Endothelial cell of umbilical vein (primary cell): ENCODE measurements around the gene PRSS21. TPM values are rescaled to one million over a fixed set of nuclear protein-coding genes. Genes with fewer than 3 reads are reported as not detected.

Experiments
- BruUV-seq: library from RNA; stranded (reverse); fragments of 400-500 nt; replicated peaks from 2 replicates; lab custom pipeline; 2021; lab: Mats Ljungman, UMichigan
- CTCF ChIA-PET: fragments of 300-600, 350-600 bp; sonication (Branson Sonifier 250); formaldehyde crosslinking; loops from one replicate; lab custom pipeline; 2021; ENCODE audit warnings: antibody characterized with exemption, inconsistent platforms; lab: Charles Lee
- POLR2A ChIA-PET: fragments of 300-600, 350-600 bp; sonication (Branson Sonifier 250); formaldehyde crosslinking; loops from one replicate; lab custom pipeline; 2021; ENCODE audit warnings: antibody characterized with exemption, inconsistent platforms; lab: Charles Lee
- DNase-seq: peaks from one replicate; pipeline ENCODE4 v3.0.0-alpha.2; 2011; ENCODE audit warnings: low read depth, low spot score
- FAIRE-seq: peaks from 2 replicates; lab custom pipeline; 2011; peaks lifted over from hg19 to GRCh38; lab: Jason Lieb, UNC
- H2AFZ ChIP-seq: 2 replicates; pipeline ENCODE4 v1.6.0; 2012; ENCODE audit warnings: low read depth, low read length, control low read depth, inconsistent platforms
- H3K27ac ChIP-seq: 2 replicates; pipeline ENCODE4 v1.5.1; 2011; ENCODE audit warnings: low read depth, mild to moderate bottlenecking, control low read depth, low read length, moderate library complexity; ENCODE audit not compliant: insufficient read depth
- H3K27me3 ChIP-seq, 2 experiments: 2 replicates each; pipeline versions ENCODE4 v1.6.0 to v1.6.1; 2011; ENCODE audit warnings: low read length in 2 of 2, mixed read lengths in 1 of 2; ENCODE audit not compliant: control insufficient read depth in 2 of 2, insufficient read depth in 2 of 2
- H3K36me3 ChIP-seq, 2 experiments: 2 replicates in 1 of 2; 3 replicates in 1 of 2; pipeline ENCODE4 v1.5.1; 2011; ENCODE audit warnings: low read length in 2 of 2, mild to moderate bottlenecking in 1 of 2, moderate library complexity in 1 of 2; ENCODE audit not compliant: control insufficient read depth in 2 of 2, insufficient read depth in 2 of 2; ENCODE audit errors: extremely low read depth in 1 of 2
- H3K4me1 ChIP-seq: 3 replicates; pipeline ENCODE4 v1.5.1; 2011; ENCODE audit warnings: mild to moderate bottlenecking, low read length; ENCODE audit not compliant: control insufficient read depth, insufficient read depth; ENCODE audit errors: extremely low read depth
- H3K4me2 ChIP-seq: 2 replicates; pipeline ENCODE4 v1.6.1; 2011; ENCODE audit warnings: low read length, control low read depth, mixed read lengths; ENCODE audit not compliant: insufficient read depth
- H3K4me3 ChIP-seq, 3 experiments: fragments of 200-600 bp in 1 of 3; sonication (generic), shearing (Covaris generic) in 1 of 3; replicated peaks in 1 of 3; 2 replicates each; pipeline ENCODE4 v1.5.1; 2011 to 2016; ENCODE audit warnings: control low read depth in 3 of 3, low read length in 3 of 3, mild to moderate bottlenecking in 2 of 3, inconsistent platforms in 1 of 3, low read depth in 1 of 3, moderate library complexity in 1 of 3; ENCODE audit not compliant: insufficient read depth in 1 of 3
- H3K79me2 ChIP-seq: 2 replicates; pipeline ENCODE4 v1.6.0; 2012; ENCODE audit warnings: low read length, inconsistent platforms; ENCODE audit not compliant: control insufficient read depth, insufficient read depth
- H3K9ac ChIP-seq: replicated peaks from 2 replicates; pipeline ENCODE3; 2011; ENCODE audit warnings: low read length, control low read depth; ENCODE audit not compliant: insufficient read depth; ENCODE audit errors: extremely low read depth
- H3K9me1 ChIP-seq: replicated peaks from 3 replicates; pipeline ENCODE4 v1.6.0; 2011; ENCODE audit warnings: mild to moderate bottlenecking, low read length; ENCODE audit not compliant: control insufficient read depth, insufficient read depth; ENCODE audit errors: extremely low read depth
- H3K9me3 ChIP-seq: replicated peaks from 2 replicates; pipeline ENCODE4 v1.5.1; 2012; ENCODE audit warnings: low read length, inconsistent platforms; ENCODE audit not compliant: control insufficient read depth, insufficient read depth
- H4K20me1 ChIP-seq: replicated peaks from 2 replicates; pipeline ENCODE3; 2011; ENCODE audit warnings: mild to moderate bottlenecking, low read length; ENCODE audit not compliant: control insufficient read depth, insufficient read depth; ENCODE audit errors: extremely low read depth
- EZH2 ChIP-seq: IDR thresholded peaks from 2 replicates; pipeline ENCODE4 v1.6.1; 2012; ENCODE audit warnings: borderline replicate concordance, low read depth, mild to moderate bottlenecking, moderate library complexity, low read length, inconsistent platforms; ENCODE audit not compliant: severe bottlenecking
- FOS ChIP-seq: IDR thresholded peaks from 2 replicates; pipeline ENCODE4 v1.6.1; 2011; ENCODE audit warnings: mild to moderate bottlenecking, low read length, moderate library complexity, borderline replicate concordance; ENCODE audit not compliant: insufficient read depth
- GATA2 ChIP-seq: IDR thresholded peaks from 2 replicates; pipeline ENCODE4 v1.7.0; 2011; ENCODE audit warnings: low read depth, mild to moderate bottlenecking, moderate library complexity, mixed read lengths, low read length; ENCODE audit not compliant: insufficient read length, insufficient read depth
- JUN ChIP-seq: IDR thresholded peaks from 2 replicates; pipeline ENCODE4 v1.6.1; 2011; ENCODE audit warnings: borderline replicate concordance, low read depth; ENCODE audit not compliant: insufficient read length, insufficient read depth
- MYC ChIP-seq: IDR thresholded peaks from one replicate; pipeline ENCODE4 v1.6.1; 2011; ENCODE audit warnings: mild to moderate bottlenecking, low read depth, low read length
- POLR2A ChIP-seq: IDR thresholded peaks from 2 replicates; pipeline ENCODE4 v1.6.1; 2012; ENCODE audit warnings: low read depth, mild to moderate bottlenecking, control low read depth, low read length
- dilution Hi-C: fragments of 300-500 bp; cut with MboI; formaldehyde crosslinking; loops from one replicate; pipeline ENCODE4 v1.15.0; 2019; ENCODE audit warnings: low sequenced_read_pairs; ENCODE audit not compliant: extremely low pct_ligation_motif_present
- intact Hi-C: fragments of 100-400 bp; cut with micrococcal nuclease; formaldehyde crosslinking; loops from one replicate; pipeline ENCODE4 v1.10.0; 2022
- polyA plus RNA-seq, 4 experiments: library from polyadenylated mRNA; depleted of rRNA in 3 of 4; stranded (reverse) in 3 of 4; unstranded in 1 of 4; fragments of >200 nt; gene quantifications; 2 replicates each; pipeline versions ENCODE4 v1.2.1 to v1.2.3, GENCODE V29; 2011 to 2012; ENCODE audit warnings: missing spikeins in 1 of 4
- total RNA-seq: library from RNA; stranded (reverse); gene quantifications from 2 replicates; pipeline ENCODE4 v1.2.3, GENCODE V29; 2021
- TF ChIP-seq, protein P1 (sequence below), 2 donors: IDR thresholded peaks; 1 replicate in 1 of 2; 2 replicates in 1 of 2; pipeline ENCODE4 v1.5.1; 2011; ENCODE audit warnings: low read length in 2 of 2, mild to moderate bottlenecking in 2 of 2, moderate library complexity in 2 of 2, control low read depth in 1 of 2, inconsistent platforms in 1 of 2, low read depth in 1 of 2; ENCODE audit not compliant: insufficient read depth in 1 of 2; ENCODE audit errors: extremely low read depth in 1 of 2

Gene PRSS21
- total and polyA plus RNA-seq, 2 donors (not counting 3 experiments of a cell fraction or from before 2014, with no cell fraction given) = 0.28 TPM; not detected in 1

DNA sequence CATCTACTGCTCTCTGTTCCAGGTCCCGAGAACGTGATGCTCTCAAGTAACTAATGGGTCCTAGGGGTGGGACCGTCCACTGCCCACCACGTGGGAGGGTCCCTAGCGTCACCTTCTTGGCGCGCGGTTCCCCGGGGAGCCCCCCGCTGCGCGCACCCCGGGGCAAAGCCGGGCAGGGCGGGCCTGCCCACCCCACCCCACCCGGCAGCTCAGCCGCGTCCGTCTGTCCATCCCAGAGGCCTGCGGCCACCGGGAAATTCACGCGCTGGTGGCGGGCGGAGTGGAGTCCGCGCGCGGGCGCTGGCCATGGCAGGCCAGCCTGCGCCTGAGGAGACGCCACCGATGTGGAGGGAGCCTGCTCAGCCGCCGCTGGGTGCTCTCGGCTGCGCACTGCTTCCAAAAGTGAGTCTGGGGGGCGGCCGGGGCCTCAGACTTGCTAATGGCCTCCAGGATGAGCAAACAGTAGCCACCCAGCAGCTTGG lies 18.3 kb upstream of the PRSS21 start:
- H3K79me2 ChIP-seq = no peaks in the 10 kb centered on the region
- H3K9ac ChIP-seq = no peak overlapping the region
- H3K9me3 ChIP-seq = no peaks in the 10 kb centered on the region
- H2AFZ ChIP-seq = no peak overlapping the region
- H3K4me3 ChIP-seq = no peak overlapping the region
- FAIRE-seq = no peak
- ChIA-PET CTCF (interaction anchor here (1.1 to 2.4 kb wide), 2 partner anchors 40 to 128 kb away, joined by 3 to 6 read pairs; no protein-coding TSS in a partner anchor), POLR2A (no interaction called here)
- TF ChIP-seq JUN (no peak), FOS (no peak), MYC (no peak)
- no TSS peak for BruUV-seq
- H3K4me1 ChIP-seq = no peaks in the 10 kb centered on the region
- H3K36me3 ChIP-seq = no peaks in the 10 kb centered on the region
- H3K4me2 ChIP-seq = no peak overlapping the region
- no peaks in the 10 kb centered on the region for H4K20me1 ChIP-seq
- H3K27ac ChIP-seq = no peak overlapping the region
- intact Hi-C loops (no loop called here), dilution Hi-C loops (no loop called here)
- peaks cover 5 to 7% of the 10 kb centered on the region in 2 experiments for H3K27me3 ChIP-seq
- H3K9me1 ChIP-seq = no peaks in the 10 kb centered on the region
- no peak for DNase-seq

DNA sequence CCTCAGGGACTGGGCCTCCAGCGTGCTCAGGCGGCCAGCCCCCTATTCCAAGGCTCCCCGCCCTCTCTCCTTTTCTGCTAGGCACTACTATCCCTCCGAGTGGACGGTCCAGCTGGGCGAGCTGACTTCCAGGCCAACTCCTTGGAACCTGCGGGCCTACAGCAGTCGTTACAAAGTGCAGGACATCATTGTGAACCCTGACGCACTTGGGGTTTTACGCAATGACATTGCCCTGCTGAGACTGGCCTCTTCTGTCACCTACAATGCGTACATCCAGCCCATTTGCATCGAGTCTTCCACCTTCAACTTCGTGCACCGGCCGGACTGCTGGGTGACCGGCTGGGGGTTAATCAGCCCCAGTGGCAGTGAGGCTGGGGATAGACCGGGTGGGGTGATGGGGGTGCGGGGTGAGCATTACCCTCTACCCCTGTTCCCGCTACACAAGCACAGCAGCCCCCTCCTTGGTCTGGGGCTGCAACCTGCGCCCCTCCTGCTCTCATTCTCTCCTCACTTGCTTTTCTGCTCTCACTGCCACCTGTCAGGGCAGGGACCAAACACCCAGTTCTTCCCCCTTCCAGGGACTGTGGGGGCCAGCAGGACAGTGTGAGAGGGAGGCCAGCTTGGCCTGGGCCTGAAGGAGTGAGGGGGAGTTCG lies 17.7 kb upstream of the PRSS21 start:
- no peaks in the 10 kb centered on the region for H3K36me3 ChIP-seq
- no peaks in the 10 kb centered on the region for H3K79me2 ChIP-seq
- no peak overlapping the region for H2AFZ ChIP-seq
- CTCF ChIA-PET = no interaction called here
- no peaks in the 10 kb centered on the region for H4K20me1 ChIP-seq
- TF ChIP-seq EZH2 (no peak), FOS (no peak), JUN (no peak), MYC (no peak), POLR2A (no peak), GATA2 (no peak)
- TF ChIP-seq, protein P1, sequence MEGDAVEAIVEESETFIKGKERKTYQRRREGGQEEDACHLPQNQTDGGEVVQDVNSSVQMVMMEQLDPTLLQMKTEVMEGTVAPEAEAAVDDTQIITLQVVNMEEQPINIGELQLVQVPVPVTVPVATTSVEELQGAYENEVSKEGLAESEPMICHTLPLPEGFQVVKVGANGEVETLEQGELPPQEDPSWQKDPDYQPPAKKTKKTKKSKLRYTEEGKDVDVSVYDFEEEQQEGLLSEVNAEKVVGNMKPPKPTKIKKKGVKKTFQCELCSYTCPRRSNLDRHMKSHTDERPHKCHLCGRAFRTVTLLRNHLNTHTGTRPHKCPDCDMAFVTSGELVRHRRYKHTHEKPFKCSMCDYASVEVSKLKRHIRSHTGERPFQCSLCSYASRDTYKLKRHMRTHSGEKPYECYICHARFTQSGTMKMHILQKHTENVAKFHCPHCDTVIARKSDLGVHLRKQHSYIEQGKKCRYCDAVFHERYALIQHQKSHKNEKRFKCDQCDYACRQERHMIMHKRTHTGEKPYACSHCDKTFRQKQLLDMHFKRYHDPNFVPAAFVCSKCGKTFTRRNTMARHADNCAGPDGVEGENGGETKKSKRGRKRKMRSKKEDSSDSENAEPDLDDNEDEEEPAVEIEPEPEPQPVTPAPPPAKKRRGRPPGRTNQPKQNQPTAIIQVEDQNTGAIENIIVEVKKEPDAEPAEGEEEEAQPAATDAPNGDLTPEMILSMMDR (IDR thresholded peaks at IDR 0.05; ENCODE audit: extremely low read depth in 1 of 2, insufficient read depth in 1 of 2, low read depth in 1 of 2, low read length in 2 of 2) = no peak
- H3K9me1 ChIP-seq = no peaks in the 10 kb centered on the region
- POLR2A ChIA-PET = no interaction called here
- H3K9ac ChIP-seq = no peak overlapping the region
- H3K27me3 ChIP-seq = peaks cover 7 to 11% of the 10 kb centered on the region in 2 experiments
- dilution Hi-C loops = no loop called here
- BruUV-seq = no TSS peak
- no peak for DNase-seq
- no peaks in the 10 kb centered on the region for H3K4me1 ChIP-seq
- H3K9me3 ChIP-seq = no peaks in the 10 kb centered on the region
- intact Hi-C loops = no loop called here
- H3K27ac ChIP-seq = no peak overlapping the region
- FAIRE-seq = no peak
- H3K4me2 ChIP-seq = no peak overlapping the region
- H3K4me3 ChIP-seq = no peak overlapping the region
